HL-60 (cell line): ENCODE measurements around the gene TMEM132A.

Source experiments
- GABPA ChIP-seq: IDR thresholded peaks from 2 replicates; pipeline ENCODE4 v1.6.1; 2012; ENCODE audit warnings: low read depth
- POLR2AphosphoS5 ChIP-seq: IDR thresholded peaks from 2 replicates; pipeline ENCODE4 v1.6.1; 2012; ENCODE audit warnings: low read depth
- SPI1 ChIP-seq: IDR thresholded peaks from 2 replicates; pipeline ENCODE4 v1.6.1; 2012; ENCODE audit warnings: low read depth, mild to moderate bottlenecking, borderline replicate concordance
- TF ChIP-seq, protein P1 (sequence below): IDR thresholded peaks from one replicate; pipeline ENCODE4 v1.5.1; 2011; ENCODE audit warnings: low read length, control low read depth, inconsistent platforms; ENCODE audit not compliant: insufficient read depth
- TF ChIP-seq, protein P2 (sequence below): IDR thresholded peaks from 2 replicates; pipeline ENCODE4 v1.6.1; 2012; ENCODE audit warnings: low read depth; ENCODE audit not compliant: insufficient replicate concordance

DNA sequence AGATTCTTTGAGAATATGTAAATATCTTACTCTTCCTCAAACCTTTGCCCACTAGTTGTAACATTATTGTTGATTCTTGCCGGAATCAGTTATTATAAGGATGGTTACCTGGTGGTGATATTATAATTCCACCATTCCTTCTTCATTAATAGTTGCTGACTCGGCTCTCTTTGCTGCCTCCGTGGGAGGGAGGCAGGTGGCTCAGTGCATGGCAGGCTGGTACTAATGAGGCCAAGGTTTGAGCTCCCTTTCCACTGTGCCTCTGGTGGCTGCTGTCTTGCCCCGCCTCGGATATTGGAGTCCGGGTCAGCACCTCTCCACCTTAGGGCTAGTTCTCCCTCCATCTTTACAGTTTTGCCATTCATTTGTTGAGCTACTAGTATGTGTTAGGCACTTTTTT is 59.9 kb downstream of the TMEM132A start:
- TF ChIP-seq POLR2AphosphoS5 (no peak), GABPA (no peak), SPI1 (no peak)
- TF ChIP-seq, protein P1, sequence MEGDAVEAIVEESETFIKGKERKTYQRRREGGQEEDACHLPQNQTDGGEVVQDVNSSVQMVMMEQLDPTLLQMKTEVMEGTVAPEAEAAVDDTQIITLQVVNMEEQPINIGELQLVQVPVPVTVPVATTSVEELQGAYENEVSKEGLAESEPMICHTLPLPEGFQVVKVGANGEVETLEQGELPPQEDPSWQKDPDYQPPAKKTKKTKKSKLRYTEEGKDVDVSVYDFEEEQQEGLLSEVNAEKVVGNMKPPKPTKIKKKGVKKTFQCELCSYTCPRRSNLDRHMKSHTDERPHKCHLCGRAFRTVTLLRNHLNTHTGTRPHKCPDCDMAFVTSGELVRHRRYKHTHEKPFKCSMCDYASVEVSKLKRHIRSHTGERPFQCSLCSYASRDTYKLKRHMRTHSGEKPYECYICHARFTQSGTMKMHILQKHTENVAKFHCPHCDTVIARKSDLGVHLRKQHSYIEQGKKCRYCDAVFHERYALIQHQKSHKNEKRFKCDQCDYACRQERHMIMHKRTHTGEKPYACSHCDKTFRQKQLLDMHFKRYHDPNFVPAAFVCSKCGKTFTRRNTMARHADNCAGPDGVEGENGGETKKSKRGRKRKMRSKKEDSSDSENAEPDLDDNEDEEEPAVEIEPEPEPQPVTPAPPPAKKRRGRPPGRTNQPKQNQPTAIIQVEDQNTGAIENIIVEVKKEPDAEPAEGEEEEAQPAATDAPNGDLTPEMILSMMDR: no peak
- TF ChIP-seq, protein P2, sequence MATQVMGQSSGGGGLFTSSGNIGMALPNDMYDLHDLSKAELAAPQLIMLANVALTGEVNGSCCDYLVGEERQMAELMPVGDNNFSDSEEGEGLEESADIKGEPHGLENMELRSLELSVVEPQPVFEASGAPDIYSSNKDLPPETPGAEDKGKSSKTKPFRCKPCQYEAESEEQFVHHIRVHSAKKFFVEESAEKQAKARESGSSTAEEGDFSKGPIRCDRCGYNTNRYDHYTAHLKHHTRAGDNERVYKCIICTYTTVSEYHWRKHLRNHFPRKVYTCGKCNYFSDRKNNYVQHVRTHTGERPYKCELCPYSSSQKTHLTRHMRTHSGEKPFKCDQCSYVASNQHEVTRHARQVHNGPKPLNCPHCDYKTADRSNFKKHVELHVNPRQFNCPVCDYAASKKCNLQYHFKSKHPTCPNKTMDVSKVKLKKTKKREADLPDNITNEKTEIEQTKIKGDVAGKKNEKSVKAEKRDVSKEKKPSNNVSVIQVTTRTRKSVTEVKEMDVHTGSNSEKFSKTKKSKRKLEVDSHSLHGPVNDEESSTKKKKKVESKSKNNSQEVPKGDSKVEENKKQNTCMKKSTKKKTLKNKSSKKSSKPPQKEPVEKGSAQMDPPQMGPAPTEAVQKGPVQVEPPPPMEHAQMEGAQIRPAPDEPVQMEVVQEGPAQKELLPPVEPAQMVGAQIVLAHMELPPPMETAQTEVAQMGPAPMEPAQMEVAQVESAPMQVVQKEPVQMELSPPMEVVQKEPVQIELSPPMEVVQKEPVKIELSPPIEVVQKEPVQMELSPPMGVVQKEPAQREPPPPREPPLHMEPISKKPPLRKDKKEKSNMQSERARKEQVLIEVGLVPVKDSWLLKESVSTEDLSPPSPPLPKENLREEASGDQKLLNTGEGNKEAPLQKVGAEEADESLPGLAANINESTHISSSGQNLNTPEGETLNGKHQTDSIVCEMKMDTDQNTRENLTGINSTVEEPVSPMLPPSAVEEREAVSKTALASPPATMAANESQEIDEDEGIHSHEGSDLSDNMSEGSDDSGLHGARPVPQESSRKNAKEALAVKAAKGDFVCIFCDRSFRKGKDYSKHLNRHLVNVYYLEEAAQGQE: no peak
